ENCODE data around the gene ACAD9. TPM values are rescaled to one million over a fixed set of nuclear protein-coding genes. Genes with fewer than 3 reads are reported as not detected.
"Not testable (repeated sequence)": the region's sequence is repeated elsewhere in the genome, so short reads cannot be mapped to it uniquely, and the experiment has no call there.

The ACAD9 gene
- 44.1 TPM for total RNA-seq (ENCODE audit: unreplicated experiment)
- long read RNA-seq, transcript ACAD9-201 (18 exons, 2,454 nt), result major isoform, 9 of 15 reads
- long read RNA-seq, partial matches to known transcripts, result 0 of 15 reads
- long read RNA-seq, other reads (novel, unspliced or antisense), result 3 of 15 reads

DNA sequence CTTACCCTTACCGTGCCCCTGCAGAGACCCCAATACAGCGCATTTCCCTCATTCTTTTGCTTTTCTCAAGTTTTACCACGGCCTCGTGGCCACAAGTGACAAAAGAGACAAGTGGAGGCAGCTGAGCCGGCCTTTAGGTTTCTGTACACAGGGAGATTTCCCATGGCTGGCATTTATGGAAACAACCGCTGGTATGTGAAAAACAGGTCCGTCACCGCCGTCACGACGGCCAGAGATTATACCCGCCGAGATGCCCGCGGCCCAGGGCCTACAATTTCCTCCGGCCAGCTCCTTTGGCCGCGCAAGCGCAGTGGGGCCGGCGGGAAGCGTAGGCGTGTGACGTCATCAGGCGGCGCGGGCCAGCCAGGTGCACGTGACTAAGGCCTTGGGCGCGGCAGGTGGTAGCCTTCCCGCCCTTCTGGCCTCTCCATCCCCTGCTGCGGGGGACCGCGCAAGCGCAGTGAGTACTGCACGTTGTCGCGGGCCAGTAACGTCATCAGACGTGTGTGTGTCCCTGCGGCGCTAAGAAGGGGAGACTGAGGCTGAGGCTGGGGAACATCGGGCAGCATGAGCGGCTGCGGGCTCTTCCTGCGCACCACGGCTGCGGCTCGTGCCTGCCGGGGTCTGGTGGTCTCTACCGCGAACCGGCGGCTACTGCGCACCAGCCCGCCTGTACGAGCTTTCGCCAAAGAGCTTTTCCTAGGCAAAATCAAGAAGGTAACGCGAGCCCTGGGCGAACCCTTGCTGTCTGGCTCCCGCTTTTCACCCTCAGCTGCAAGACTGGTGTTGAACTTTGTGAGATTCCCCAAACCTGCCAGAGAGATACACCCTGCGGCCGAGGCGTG, at the start of gene ACAD9:
ACAD9 (plus strand) TSS at position 496 of the 845 bp plus-strand sequence; CDS start at position 568, 72 bp downstream.
- Mint-ChIP-seq H3K27me3 (ENCODE audit: unreplicated experiment) (peaks cover 14% of the 10 kb centered on the region), H3K36me3 (ENCODE audit: unreplicated experiment) (peaks cover 3% of the 10 kb centered on the region), H3K4me3 (ENCODE audit: unreplicated experiment) (peak within 1 kb of the TSS; percentile 95), H3K27ac (ENCODE audit: unreplicated experiment) (peak within 1 kb of the TSS; percentile 95), H3K9me3 (ENCODE audit: unreplicated experiment) (peaks cover 26% of the 10 kb centered on the region), H3K4me1 (ENCODE audit: low read depth, unreplicated experiment) (peaks cover 45% of the 10 kb centered on the region)
- DNase-seq, result peak; percentile 98
- TF ChIP-seq, protein P1, sequence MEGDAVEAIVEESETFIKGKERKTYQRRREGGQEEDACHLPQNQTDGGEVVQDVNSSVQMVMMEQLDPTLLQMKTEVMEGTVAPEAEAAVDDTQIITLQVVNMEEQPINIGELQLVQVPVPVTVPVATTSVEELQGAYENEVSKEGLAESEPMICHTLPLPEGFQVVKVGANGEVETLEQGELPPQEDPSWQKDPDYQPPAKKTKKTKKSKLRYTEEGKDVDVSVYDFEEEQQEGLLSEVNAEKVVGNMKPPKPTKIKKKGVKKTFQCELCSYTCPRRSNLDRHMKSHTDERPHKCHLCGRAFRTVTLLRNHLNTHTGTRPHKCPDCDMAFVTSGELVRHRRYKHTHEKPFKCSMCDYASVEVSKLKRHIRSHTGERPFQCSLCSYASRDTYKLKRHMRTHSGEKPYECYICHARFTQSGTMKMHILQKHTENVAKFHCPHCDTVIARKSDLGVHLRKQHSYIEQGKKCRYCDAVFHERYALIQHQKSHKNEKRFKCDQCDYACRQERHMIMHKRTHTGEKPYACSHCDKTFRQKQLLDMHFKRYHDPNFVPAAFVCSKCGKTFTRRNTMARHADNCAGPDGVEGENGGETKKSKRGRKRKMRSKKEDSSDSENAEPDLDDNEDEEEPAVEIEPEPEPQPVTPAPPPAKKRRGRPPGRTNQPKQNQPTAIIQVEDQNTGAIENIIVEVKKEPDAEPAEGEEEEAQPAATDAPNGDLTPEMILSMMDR (IDR thresholded peaks at IDR 0.05; ENCODE audit: partially characterized antibody, unreplicated experiment), result no peak

GRCh38 chr3:128829925-128830625, 49.3 kb upstream of the ACAD9 start:
- DNase-seq; H3K27me3 Mint-ChIP-seq (ENCODE audit: unreplicated experiment); H3K27ac Mint-ChIP-seq (ENCODE audit: unreplicated experiment); H3K36me3 Mint-ChIP-seq (ENCODE audit: unreplicated experiment); H3K4me3 Mint-ChIP-seq (ENCODE audit: unreplicated experiment); H3K4me1 Mint-ChIP-seq (ENCODE audit: low read depth, unreplicated experiment); H3K9me3 Mint-ChIP-seq (ENCODE audit: unreplicated experiment): not testable (repeated sequence)

DNA sequence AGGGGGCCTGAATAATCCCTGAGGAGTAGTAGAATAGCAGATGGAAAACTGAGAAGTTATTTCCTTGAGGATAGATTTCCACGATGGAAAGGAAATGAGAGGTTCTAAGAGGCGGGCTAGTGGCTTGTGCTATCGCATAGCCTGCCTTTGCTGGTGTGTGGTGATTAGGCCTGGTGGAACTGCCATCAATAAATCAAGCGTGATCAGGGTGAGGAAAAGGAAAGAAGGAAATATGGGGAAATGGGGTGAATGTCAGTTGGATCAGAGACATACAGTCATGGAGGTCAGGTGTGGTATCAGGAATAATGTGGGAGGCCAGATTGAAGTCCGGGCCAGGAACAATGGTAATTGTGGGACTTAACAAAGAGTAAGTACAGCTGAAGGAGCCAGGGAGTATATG, 48.7 kb upstream of the ACAD9 start:
- not testable (repeated sequence) for DNase-seq; H3K4me3 Mint-ChIP-seq (ENCODE audit: unreplicated experiment); H3K27ac Mint-ChIP-seq (ENCODE audit: unreplicated experiment); H3K27me3 Mint-ChIP-seq (ENCODE audit: unreplicated experiment); H3K36me3 Mint-ChIP-seq (ENCODE audit: unreplicated experiment); H3K9me3 Mint-ChIP-seq (ENCODE audit: unreplicated experiment); H3K4me1 Mint-ChIP-seq (ENCODE audit: low read depth, unreplicated experiment)

DNA sequence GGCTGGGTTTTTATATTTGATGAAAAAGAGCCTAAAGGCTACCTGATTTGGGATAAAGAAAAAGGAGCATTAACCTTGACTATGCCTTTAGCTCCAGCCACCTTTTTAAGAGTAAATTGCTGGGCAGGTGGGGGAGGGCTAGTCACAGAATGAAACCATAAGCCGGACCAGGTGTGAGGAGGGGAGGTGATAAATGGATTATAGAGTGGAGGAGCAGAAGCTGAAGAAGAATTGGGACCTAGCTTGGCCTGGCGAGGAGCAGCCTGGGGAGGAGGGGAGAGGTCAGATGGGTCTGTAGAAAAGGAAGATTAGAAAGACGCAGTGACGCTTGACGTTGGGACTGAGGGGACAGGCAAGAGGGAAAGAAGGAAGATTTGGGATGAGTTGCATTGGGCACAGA, 46.4 kb upstream of the ACAD9 start:
- H3K36me3 Mint-ChIP-seq (ENCODE audit: unreplicated experiment); H3K27me3 Mint-ChIP-seq (ENCODE audit: unreplicated experiment); H3K9me3 Mint-ChIP-seq (ENCODE audit: unreplicated experiment); H3K27ac Mint-ChIP-seq (ENCODE audit: unreplicated experiment); DNase-seq; H3K4me3 Mint-ChIP-seq (ENCODE audit: unreplicated experiment); H3K4me1 Mint-ChIP-seq (ENCODE audit: low read depth, unreplicated experiment): not testable (repeated sequence)

DNA sequence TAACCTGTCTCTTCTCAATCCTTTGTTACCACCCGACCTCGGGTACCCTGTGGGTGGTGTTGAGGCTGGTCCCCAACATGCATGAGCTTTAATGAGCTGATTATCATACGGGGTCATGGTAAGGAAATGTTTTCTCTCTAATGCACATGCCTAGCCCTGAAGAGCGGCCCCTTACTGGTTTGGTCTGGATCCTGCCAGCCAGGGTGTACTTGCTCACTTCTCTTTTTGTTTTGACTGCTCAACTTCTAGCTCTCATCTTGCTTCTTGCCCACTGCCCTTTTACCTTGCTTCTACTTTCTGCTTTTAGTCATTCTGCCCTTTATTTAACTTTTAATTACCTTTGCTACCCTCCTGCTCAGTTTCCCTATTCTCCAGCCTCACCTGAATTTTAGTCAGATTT, 44.3 kb upstream of the ACAD9 start:
- Mint-ChIP-seq H3K4me3 (ENCODE audit: unreplicated experiment) (peak overlapping the region; percentile 5), H3K4me1 (ENCODE audit: low read depth, unreplicated experiment) (no peaks in the 10 kb centered on the region), H3K27me3 (ENCODE audit: unreplicated experiment) (no peaks in the 10 kb centered on the region), H3K9me3 (ENCODE audit: unreplicated experiment) (no peaks in the 10 kb centered on the region), H3K27ac (ENCODE audit: unreplicated experiment) (no peak overlapping the region), H3K36me3 (ENCODE audit: unreplicated experiment) (peaks cover 1% of the 10 kb centered on the region)
- TF ChIP-seq, protein P1 (IDR thresholded peaks at IDR 0.05; ENCODE audit: partially characterized antibody, unreplicated experiment), result no peak
- DNase-seq, result no peak

GRCh38 chr3:128841926-128842920, 37.2 kb upstream of the ACAD9 start:
- TF ChIP-seq, protein P1 (IDR thresholded peaks at IDR 0.05; ENCODE audit: partially characterized antibody, unreplicated experiment), result no peak
- DNase-seq, result no peak
- Mint-ChIP-seq H3K27ac (ENCODE audit: unreplicated experiment) (no peak overlapping the region), H3K4me3 (ENCODE audit: unreplicated experiment) (no peak overlapping the region), H3K36me3 (ENCODE audit: unreplicated experiment) (peaks cover 18% of the 10 kb centered on the region), H3K4me1 (ENCODE audit: low read depth, unreplicated experiment) (peaks cover 6% of the 10 kb centered on the region), H3K27me3 (ENCODE audit: unreplicated experiment) (peaks cover 7% of the 10 kb centered on the region), H3K9me3 (ENCODE audit: unreplicated experiment) (peaks cover 10% of the 10 kb centered on the region)
